Measurements from ENCODE around the gene ZBED5.

DNA sequence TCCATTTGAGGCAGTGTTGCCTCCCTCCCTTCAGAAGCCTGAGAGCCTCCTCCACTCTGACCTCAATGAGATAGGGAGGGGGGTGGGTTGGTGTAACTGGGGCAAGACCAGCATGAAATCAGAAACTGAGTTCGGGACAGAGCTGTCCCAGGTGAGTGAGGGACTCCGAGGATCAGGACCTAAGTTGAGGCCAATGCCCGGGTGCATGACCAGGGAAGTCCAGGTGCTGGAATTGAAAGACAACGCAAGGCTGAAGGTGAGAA is 40.8 kb upstream of the ZBED5 start:
- TF ChIP-seq POLR2A (IDR thresholded peaks at IDR 0.05; ENCODE audit: low read depth, low read length): no peak
- TF ChIP-seq POLR2AphosphoS5 (IDR thresholded peaks at IDR 0.05; ENCODE audit: low read depth, low read length): no peak
- TF ChIP-seq SPI1 (IDR thresholded peaks at IDR 0.05; ENCODE audit: low read depth, low read length): no peak
- no peak for TF ChIP-seq TAF1 (IDR thresholded peaks at IDR 0.05; ENCODE audit: low read depth, low read length)

Data from GM12891 (cell line).